ENCODE results near the gene TEKT2. TPM values are rescaled to one million over a fixed set of nuclear protein-coding genes. Genes with fewer than 3 reads are reported as not detected.

The TEKT2 gene
- total RNA-seq, result under 1 TPM in 2 of 3 donors, not detected in 1; 0.20 to 0.27 TPM

GRCh38 chr1:36083635-36084496, at the start of gene TEKT2:
TEKT2 (plus strand) TSS chr1:36084094; CDS start chr1:36084922, 828 bp downstream.
- ATAC-seq, result no peak
- peaks cover 41% of the 10 kb centered on the region for H3K27me3 Mint-ChIP-seq (ENCODE audit: low read depth)
- H3K9me3 Mint-ChIP-seq, result no peaks in the 10 kb centered on the region
- H3K36me3 Mint-ChIP-seq (ENCODE audit: insufficient read depth), result no peaks in the 10 kb centered on the region
- DNase-seq, result no peak
- no peak within 1 kb of the TSS for H3K4me3 Mint-ChIP-seq
- H3K4me1 Mint-ChIP-seq (ENCODE audit: low read depth), result peaks cover 2% of the 10 kb centered on the region

- H3K4me1 Mint-ChIP-seq (ENCODE audit: low read depth), result no peaks in the 10 kb centered on the region
Measured at GRCh38 chr1:36034692-36035091, 49.2 kb upstream of the TEKT2 start.

GRCh38 chr1:36035154-36035553, 48.7 kb upstream of the TEKT2 start:
- Mint-ChIP-seq H3K4me3 (no peak overlapping the region), H3K36me3 (ENCODE audit: insufficient read depth) (peaks cover 30% of the 10 kb centered on the region), H3K4me1 (ENCODE audit: low read depth) (no peaks in the 10 kb centered on the region), H3K27me3 (ENCODE audit: low read depth) (no peaks in the 10 kb centered on the region), H3K9me3 (no peaks in the 10 kb centered on the region)
- DNase-seq (no peak), ATAC-seq (no peak)

More at GRCh38 chr1:36034692-36035091, 49.2 kb upstream of the TEKT2 start:
- no peak overlapping the region for H3K4me3 Mint-ChIP-seq
- peaks cover 30% of the 10 kb centered on the region for H3K36me3 Mint-ChIP-seq (ENCODE audit: insufficient read depth)
- no peaks in the 10 kb centered on the region for H3K27me3 Mint-ChIP-seq (ENCODE audit: low read depth)
- no peaks in the 10 kb centered on the region for H3K9me3 Mint-ChIP-seq
- DNase-seq (no peak), ATAC-seq (no peak)

GRCh38 chr1:36040238-36040637, 43.7 kb upstream of the TEKT2 start:
- H3K4me3 Mint-ChIP-seq, result no peak overlapping the region
- no peaks in the 10 kb centered on the region for H3K4me1 Mint-ChIP-seq (ENCODE audit: low read depth)
- no peaks in the 10 kb centered on the region for H3K27me3 Mint-ChIP-seq (ENCODE audit: low read depth)
- peaks cover 23% of the 10 kb centered on the region for H3K36me3 Mint-ChIP-seq (ENCODE audit: insufficient read depth)
- ATAC-seq (no peak), DNase-seq (no peak)
- no peaks in the 10 kb centered on the region for H3K9me3 Mint-ChIP-seq

DNA sequence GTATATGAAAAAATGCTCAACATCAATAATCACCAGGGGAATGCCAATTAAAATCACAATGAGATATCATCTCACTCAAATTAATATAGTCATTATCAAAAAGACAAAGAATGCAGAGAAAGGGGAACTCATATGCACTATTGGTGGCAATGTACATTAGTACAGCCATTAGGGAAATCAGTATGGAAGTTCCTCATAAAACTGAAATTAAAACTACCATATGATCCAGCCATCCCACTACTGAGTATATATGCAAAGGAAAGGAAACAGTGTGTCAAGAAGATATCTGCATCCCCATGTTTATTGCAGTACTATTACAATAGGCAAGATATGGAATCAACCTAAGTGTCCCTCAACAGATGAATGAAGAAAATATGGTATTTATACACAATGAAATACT, 32.1 kb upstream of the TEKT2 start:
- DNase-seq (no peak), ATAC-seq (no peak)
- Mint-ChIP-seq H3K27me3 (ENCODE audit: low read depth) (no peaks in the 10 kb centered on the region), H3K4me3 (no peak overlapping the region), H3K36me3 (ENCODE audit: insufficient read depth) (peaks cover 23% of the 10 kb centered on the region), H3K9me3 (peaks cover 5% of the 10 kb centered on the region), H3K4me1 (ENCODE audit: low read depth) (no peaks in the 10 kb centered on the region)

- H3K9me3 Mint-ChIP-seq, result no peaks in the 10 kb centered on the region
Measured at GRCh38 chr1:36053978-36054377, 29.9 kb upstream of the TEKT2 start.

GRCh38 chr1:36055706-36056105, 28.2 kb upstream of the TEKT2 start:
- Mint-ChIP-seq H3K36me3 (ENCODE audit: insufficient read depth) (peaks cover 7% of the 10 kb centered on the region), H3K27me3 (ENCODE audit: low read depth) (no peaks in the 10 kb centered on the region), H3K4me3 (no peak overlapping the region), H3K9me3 (no peaks in the 10 kb centered on the region), H3K4me1 (ENCODE audit: low read depth) (no peaks in the 10 kb centered on the region)
- ATAC-seq (no peak), DNase-seq (no peak)

More at GRCh38 chr1:36053978-36054377, 29.9 kb upstream of the TEKT2 start:
- H3K4me3 Mint-ChIP-seq, result no peak overlapping the region
- peaks cover 11% of the 10 kb centered on the region for H3K36me3 Mint-ChIP-seq (ENCODE audit: insufficient read depth)
- H3K27me3 Mint-ChIP-seq (ENCODE audit: low read depth), result no peaks in the 10 kb centered on the region
- no peaks in the 10 kb centered on the region for H3K4me1 Mint-ChIP-seq (ENCODE audit: low read depth)
- ATAC-seq (no peak), DNase-seq (no peak)

GRCh38 chr1:36062315-36062714, 21.6 kb upstream of the TEKT2 start:
- no peak for DNase-seq

GRCh38 chr1:36067871-36068270, 16.0 kb upstream of the TEKT2 start:
- Mint-ChIP-seq H3K4me1 (ENCODE audit: low read depth) (no peaks in the 10 kb centered on the region), H3K4me3 (no peak overlapping the region), H3K27me3 (ENCODE audit: low read depth) (no peaks in the 10 kb centered on the region), H3K9me3 (no peaks in the 10 kb centered on the region), H3K36me3 (ENCODE audit: insufficient read depth) (no peaks in the 10 kb centered on the region)
- no peak for ATAC-seq
- no peak for DNase-seq

More at GRCh38 chr1:36062315-36062714, 21.6 kb upstream of the TEKT2 start:
- Mint-ChIP-seq H3K9me3 (no peaks in the 10 kb centered on the region), H3K4me3 (no peak overlapping the region), H3K27me3 (ENCODE audit: low read depth) (no peaks in the 10 kb centered on the region), H3K36me3 (ENCODE audit: insufficient read depth) (no peaks in the 10 kb centered on the region), H3K4me1 (ENCODE audit: low read depth) (no peaks in the 10 kb centered on the region)
- no peak for ATAC-seq

GRCh38 chr1:36068866-36069265, 15.0 kb upstream of the TEKT2 start:
- no peaks in the 10 kb centered on the region for H3K27me3 Mint-ChIP-seq (ENCODE audit: low read depth)
- H3K36me3 Mint-ChIP-seq (ENCODE audit: insufficient read depth), result no peaks in the 10 kb centered on the region
- H3K4me3 Mint-ChIP-seq, result no peak overlapping the region
- H3K4me1 Mint-ChIP-seq (ENCODE audit: low read depth), result no peaks in the 10 kb centered on the region
- DNase-seq (no peak), ATAC-seq (no peak)
- H3K9me3 Mint-ChIP-seq, result no peaks in the 10 kb centered on the region

- Mint-ChIP-seq H3K4me1 (ENCODE audit: low read depth) (no peaks in the 10 kb centered on the region), H3K27me3 (ENCODE audit: low read depth) (no peaks in the 10 kb centered on the region), H3K4me3 (no peak overlapping the region), H3K36me3 (ENCODE audit: insufficient read depth) (no peaks in the 10 kb centered on the region), H3K9me3 (no peaks in the 10 kb centered on the region)
- no peak for ATAC-seq
- DNase-seq, result no peak
Measured at GRCh38 chr1:36070349-36070748, 13.5 kb upstream of the TEKT2 start.

DNA sequence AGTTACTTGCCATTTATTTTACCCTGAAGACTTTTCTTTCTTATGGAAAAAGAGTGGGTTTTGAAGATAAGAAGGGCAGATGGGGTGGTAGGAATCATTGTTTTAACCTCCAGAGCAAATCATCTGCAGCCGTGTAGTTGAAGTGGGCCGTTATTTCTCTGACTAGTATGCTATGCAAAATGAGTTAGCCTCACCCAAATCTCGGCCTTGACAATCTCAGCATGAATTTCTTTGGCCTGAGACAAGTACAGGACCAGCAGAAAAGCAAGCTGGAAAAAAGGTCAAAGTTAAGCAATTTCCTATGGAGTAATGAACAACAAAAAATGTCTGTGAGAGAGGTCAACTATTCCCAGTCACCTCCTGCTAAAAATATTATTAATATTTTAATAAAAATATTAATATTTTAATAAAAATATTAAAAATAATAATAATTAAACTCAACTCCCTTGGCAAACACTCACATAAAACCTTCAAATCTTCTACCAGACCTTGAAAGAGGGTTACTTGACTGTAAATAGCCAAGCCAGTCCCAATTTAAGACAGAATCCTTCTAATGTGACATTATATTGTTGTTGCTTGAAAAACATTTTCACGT, 6.8 kb upstream of the TEKT2 start:
- Mint-ChIP-seq H3K27me3 (ENCODE audit: low read depth) (peaks cover 6% of the 10 kb centered on the region), H3K4me3 (no peak overlapping the region), H3K9me3 (no peaks in the 10 kb centered on the region), H3K36me3 (ENCODE audit: insufficient read depth) (no peaks in the 10 kb centered on the region), H3K4me1 (ENCODE audit: low read depth) (no peaks in the 10 kb centered on the region)
- DNase-seq (no peak), ATAC-seq (no peak)

- no peaks in the 10 kb centered on the region for H3K9me3 Mint-ChIP-seq
- no peak for ATAC-seq
Measured at GRCh38 chr1:36080236-36080635, 3.7 kb upstream of the TEKT2 start.

GRCh38 chr1:36080801-36081200, 3.1 kb upstream of the TEKT2 start:
- DNase-seq, result no peak
- H3K4me3 Mint-ChIP-seq, result no peak overlapping the region
- H3K9me3 Mint-ChIP-seq, result no peaks in the 10 kb centered on the region
- no peak for ATAC-seq
- peaks cover 32% of the 10 kb centered on the region for H3K27me3 Mint-ChIP-seq (ENCODE audit: low read depth)
- H3K4me1 Mint-ChIP-seq (ENCODE audit: low read depth), result no peaks in the 10 kb centered on the region
- no peaks in the 10 kb centered on the region for H3K36me3 Mint-ChIP-seq (ENCODE audit: insufficient read depth)

More at GRCh38 chr1:36080236-36080635, 3.7 kb upstream of the TEKT2 start:
- Mint-ChIP-seq H3K4me3 (no peak overlapping the region), H3K36me3 (ENCODE audit: insufficient read depth) (no peaks in the 10 kb centered on the region), H3K27me3 (ENCODE audit: low read depth) (peaks cover 28% of the 10 kb centered on the region), H3K4me1 (ENCODE audit: low read depth) (no peaks in the 10 kb centered on the region)
- DNase-seq, result no peak
